Measurements from ENCODE around the gene MAGI2.
A peak's percentile ranks its signal among the peaks of the same experiment; 100 is the strongest.

GRCh38 chr7:78134256-78134655 lies 1319.2 kb downstream of the MAGI2 start:
- TF ChIP-seq CTCF (IDR thresholded peaks at IDR 0.05 in 4 of 5, conservative IDR thresholded peaks at IDR 0.05 in 1 of 5) = peak in 1 of 5 experiments; percentile 24
- no peak for TF ChIP-seq POLR2A (IDR thresholded peaks at IDR 0.05)
